CD4-positive, CD25-positive, alpha-beta regulatory T cell (primary cell): Measurements from ENCODE around the gene ABCD1. TPM values are rescaled to one million over a fixed set of nuclear protein-coding genes. Genes with fewer than 3 reads are reported as not detected.
A peak's percentile ranks its signal among the peaks of the same experiment; 100 is the strongest.
"Not testable (repeated sequence)": the region's sequence is repeated elsewhere in the genome, so short reads cannot be mapped to it uniquely, and the experiment has no call there.

Source experiments
- ATAC-seq, 2 donors: fragments of 150-1000 bp; cut with Tn5 transposase; one replicate each; pipeline ENCODE4 v1.10.0; 2021; ENCODE audit warnings: low read depth in 2 of 2, moderate number of reproducible peaks in 2 of 2, moderate library complexity in 1 of 2
- DNase-seq, 3 donors: peaks; one replicate each; pipeline versions ENCODE4 v3.0.0 to v3.0.0-alpha.2; 2012 to 2022; ENCODE audit warnings: mixed read lengths in 1 of 3
- H3K27ac ChIP-seq: one replicate; pipeline ENCODE4 v1.7.0; 2013; ENCODE audit warnings: mild to moderate bottlenecking, low read length; ENCODE audit not compliant: insufficient read depth, poor library complexity, severe bottlenecking
- H3K27me3 ChIP-seq: one replicate; pipeline ENCODE4 v1.7.0; 2013; ENCODE audit warnings: low read length; ENCODE audit not compliant: control insufficient read depth, insufficient read depth
- H3K36me3 ChIP-seq: one replicate; pipeline ENCODE4 v1.7.0; 2013; ENCODE audit warnings: mild to moderate bottlenecking, low read length, moderate library complexity; ENCODE audit not compliant: control insufficient read depth, insufficient read depth
- H3K4me1 ChIP-seq: 2 replicates; pipeline ENCODE4 v1.7.0; 2013; ENCODE audit warnings: mild to moderate bottlenecking, low read length; ENCODE audit not compliant: insufficient read depth, control insufficient read depth, poor library complexity, severe bottlenecking
- H3K4me3 ChIP-seq: one replicate; pipeline ENCODE4 v1.7.0; 2013; ENCODE audit warnings: low read depth, mild to moderate bottlenecking, low read length, moderate library complexity
- H3K9me3 ChIP-seq, 2 experiments: 1 replicate in 1 of 2; 2 replicates in 1 of 2; pipeline ENCODE4 v1.7.0; 2013; ENCODE audit warnings: low read length in 2 of 2, mild to moderate bottlenecking in 1 of 2, moderate library complexity in 1 of 2; ENCODE audit not compliant: control insufficient read depth in 2 of 2
- H3K27ac Mint-ChIP-seq, 3 donors: one replicate each; pipeline ENCODE4 v1.8.0; 2020 to 2022; ENCODE audit warnings: mild to moderate bottlenecking in 3 of 3, mixed read lengths in 3 of 3, moderate library complexity in 2 of 3
- H3K27me3 Mint-ChIP-seq: one replicate; pipeline ENCODE4 v1.8.0; 2022; ENCODE audit warnings: mild to moderate bottlenecking, mixed read lengths
- H3K36me3 Mint-ChIP-seq: one replicate; pipeline ENCODE4 v1.8.0; 2020; ENCODE audit warnings: mixed read lengths
- H3K4me1 Mint-ChIP-seq, 4 donors: one replicate each; pipeline ENCODE4 v1.8.0; 2020 to 2022; ENCODE audit warnings: mixed read lengths in 4 of 4, mild to moderate bottlenecking in 1 of 4
- H3K4me3 Mint-ChIP-seq, 4 donors: one replicate each; pipeline ENCODE4 v1.8.0; 2020 to 2022; ENCODE audit warnings: mild to moderate bottlenecking in 4 of 4, mixed read lengths in 4 of 4, moderate library complexity in 3 of 4
- H3K9me3 Mint-ChIP-seq, 7 donors: one replicate each; pipeline ENCODE4 v1.8.0; 2020 to 2022; ENCODE audit warnings: mixed read lengths in 7 of 7, mild to moderate bottlenecking in 3 of 7, moderate library complexity in 2 of 7
- polyA plus RNA-seq, 4 donors: library from polyadenylated mRNA; unstranded; fragments of 300-500 nt; fragmentation: Illumina TruSeq; gene quantifications; one replicate each; pipeline ENCODE4 v1.2.3, GENCODE V29; 2021
- total RNA-seq: library from RNA; stranded (reverse); gene quantifications from one replicate; pipeline ENCODE4 v1.2.3, GENCODE V29; 2022

Gene ABCD1
- total and polyA plus RNA-seq, 5 donors from 2014 or later = 1.1 to 7.5 (median 1.7) TPM

DNA sequence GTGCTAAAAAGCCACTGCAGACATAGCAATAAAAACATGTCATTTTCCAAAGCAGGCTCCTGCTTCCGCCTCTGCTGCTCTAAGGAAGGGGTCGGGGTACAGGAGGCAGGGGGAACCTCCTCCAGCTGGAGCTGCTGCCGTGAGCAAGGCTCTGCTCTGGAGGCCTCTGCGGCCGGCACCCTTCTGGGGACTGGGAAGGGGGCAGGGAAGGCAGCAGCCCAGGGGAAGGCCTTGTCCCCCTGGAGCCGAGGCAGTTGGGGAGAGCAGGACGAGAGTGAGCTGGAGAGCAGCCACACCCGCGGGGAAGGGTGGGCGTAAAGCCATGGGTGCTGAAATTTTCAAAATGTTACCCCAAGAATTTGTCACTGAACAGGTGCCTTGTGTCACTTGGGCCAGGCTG is 28.1 kb upstream of the ABCD1 start:
- H3K36me3 Mint-ChIP-seq, H3K27me3 ChIP-seq, H3K27ac Mint-ChIP-seq, DNase-seq, H3K4me1 Mint-ChIP-seq, H3K4me3 ChIP-seq, H3K9me3 Mint-ChIP-seq, H3K4me3 Mint-ChIP-seq, H3K27ac ChIP-seq, ATAC-seq, H3K27me3 Mint-ChIP-seq, H3K36me3 ChIP-seq, H3K9me3 ChIP-seq, H3K4me1 ChIP-seq: not testable (repeated sequence)

DNA sequence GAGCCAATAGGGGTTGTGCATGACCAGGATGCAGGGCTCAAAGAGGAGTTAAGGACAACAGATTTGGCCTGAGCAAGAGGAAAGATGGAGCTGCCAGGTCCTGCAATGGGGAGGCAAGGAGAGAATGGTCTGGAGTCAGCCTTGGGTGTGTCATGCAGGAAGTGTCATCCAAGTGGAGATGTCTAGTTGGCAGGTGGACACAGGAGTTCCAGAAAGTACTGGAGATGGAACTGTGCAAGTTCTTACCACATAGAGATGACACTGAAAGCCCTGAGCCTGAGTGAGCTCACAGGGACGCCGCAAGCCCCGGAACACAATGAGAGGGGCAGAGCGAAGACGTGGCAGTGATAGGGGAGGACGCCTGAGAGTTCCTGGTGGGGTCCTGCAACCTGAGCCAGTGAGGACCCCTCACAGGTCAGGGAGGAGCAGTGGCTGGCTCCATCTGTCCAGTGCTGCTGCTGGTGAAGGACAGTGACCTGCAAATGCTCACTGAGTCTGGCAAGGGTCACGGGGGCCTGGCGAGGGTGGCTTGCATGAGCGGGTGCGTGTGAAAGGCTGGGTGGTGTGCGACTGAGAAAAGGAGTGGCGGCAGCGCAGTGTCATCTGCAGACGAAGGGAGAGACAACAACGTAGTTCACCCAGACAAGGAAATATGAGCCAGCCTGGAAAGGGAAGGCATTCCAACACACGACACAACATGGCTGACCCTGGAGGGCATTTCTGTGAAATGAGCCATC is 27.5 kb upstream of the ABCD1 start:
- not testable (repeated sequence) for ATAC-seq, H3K9me3 Mint-ChIP-seq, H3K27ac Mint-ChIP-seq, H3K9me3 ChIP-seq, H3K4me3 ChIP-seq, DNase-seq, H3K36me3 Mint-ChIP-seq, H3K4me3 Mint-ChIP-seq, H3K27ac ChIP-seq, H3K27me3 ChIP-seq, H3K36me3 ChIP-seq, H3K27me3 Mint-ChIP-seq, H3K4me1 ChIP-seq, H3K4me1 Mint-ChIP-seq

DNA sequence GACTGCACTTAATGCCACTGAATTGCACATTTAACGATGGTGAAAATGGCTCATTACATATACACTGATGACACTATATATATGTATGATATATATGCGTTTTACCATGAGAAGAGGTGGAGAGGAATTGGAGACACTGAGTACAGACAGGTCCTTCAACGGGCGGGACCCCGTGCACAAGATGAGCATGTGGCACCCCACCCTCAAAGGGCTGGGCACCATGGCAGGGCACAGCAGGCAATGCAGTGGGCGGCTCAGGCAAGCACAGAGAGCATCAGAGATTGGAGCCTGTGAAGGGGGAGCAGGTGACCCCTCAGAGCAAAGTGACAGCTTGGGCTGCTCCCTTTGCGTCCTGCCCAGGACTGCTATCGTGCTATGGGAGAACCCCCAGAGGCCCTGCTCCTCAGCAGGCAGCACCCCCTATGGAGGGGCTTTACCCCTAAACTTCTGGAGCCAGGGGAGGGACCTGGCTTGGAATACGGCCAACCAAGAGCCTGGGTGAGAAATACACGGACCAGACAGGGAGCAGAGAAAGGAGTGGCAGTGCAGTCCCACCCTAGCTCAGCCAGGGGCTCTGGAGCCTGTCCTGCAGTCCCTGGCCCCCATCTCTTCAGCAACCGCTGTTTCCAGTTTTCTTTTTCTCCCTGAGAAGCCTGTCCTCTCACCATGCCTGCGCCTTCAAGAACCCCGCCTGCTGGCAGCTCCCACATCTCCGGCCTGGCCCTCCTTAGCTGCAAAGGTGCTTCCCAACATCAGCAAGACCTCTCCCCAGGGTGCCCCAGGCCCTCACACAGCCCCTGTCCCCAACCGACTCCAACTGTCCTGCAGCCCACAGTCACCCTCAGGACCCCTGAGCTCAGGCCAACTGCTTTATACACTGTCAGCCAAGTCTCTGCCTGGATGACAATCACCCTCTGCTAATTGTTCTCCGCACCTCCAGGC is 26.5 kb upstream of the ABCD1 start:
- H3K4me1 Mint-ChIP-seq = peaks cover 0 to 2% (median under 1%) of the 10 kb centered on the region in 4 donors

DNA sequence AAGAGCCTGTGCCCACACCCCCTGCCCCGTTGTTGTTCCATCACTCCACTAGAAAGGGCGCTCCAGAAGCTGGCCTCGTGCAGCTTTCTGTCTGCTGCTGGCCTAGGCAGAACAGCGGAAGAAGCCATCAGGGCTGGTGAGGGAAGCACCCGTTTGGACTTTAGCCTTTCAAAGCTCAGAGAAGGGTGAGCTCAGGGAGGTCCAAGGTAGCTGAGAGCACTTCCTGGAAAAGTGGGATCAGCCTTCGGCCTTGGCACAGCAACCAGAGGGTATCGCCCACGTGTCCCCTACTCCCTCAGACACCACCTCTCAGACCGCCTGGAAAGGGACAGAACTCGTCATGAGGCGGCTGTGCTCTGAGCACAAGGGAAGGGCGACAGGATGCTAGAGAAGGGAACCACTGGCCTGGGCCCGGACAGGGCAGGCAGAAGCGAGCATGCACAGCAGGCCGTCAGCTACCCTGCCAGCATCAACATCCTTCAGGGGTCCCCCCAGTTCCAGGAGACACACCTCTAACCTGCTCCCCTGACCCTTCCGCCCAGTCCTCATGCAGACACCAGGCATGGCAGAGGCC is 25.4 kb upstream of the ABCD1 start:
- not testable (repeated sequence) for H3K27me3 Mint-ChIP-seq, H3K4me3 Mint-ChIP-seq, ATAC-seq

More for the DNA sequence above, 26.5 kb upstream of the ABCD1 start:
- no peaks in the 10 kb centered on the region for H3K27me3 ChIP-seq
- no peak for DNase-seq
- H3K36me3 Mint-ChIP-seq = peaks cover 9% of the 10 kb centered on the region
- peaks cover 6% of the 10 kb centered on the region for H3K36me3 ChIP-seq
- no peak for ATAC-seq
- no peak overlapping the region for H3K27ac ChIP-seq
- H3K4me3 ChIP-seq = no peak overlapping the region
- H3K27me3 Mint-ChIP-seq = no peaks in the 10 kb centered on the region
- no peak overlapping the region for H3K4me3 Mint-ChIP-seq
- no peaks in the 10 kb centered on the region for H3K9me3 Mint-ChIP-seq
- no peaks in the 10 kb centered on the region for H3K9me3 ChIP-seq
- peak overlapping the region in 1 of 3 donors; percentile 56 for H3K27ac Mint-ChIP-seq
- no peaks in the 10 kb centered on the region for H3K4me1 ChIP-seq

DNA sequence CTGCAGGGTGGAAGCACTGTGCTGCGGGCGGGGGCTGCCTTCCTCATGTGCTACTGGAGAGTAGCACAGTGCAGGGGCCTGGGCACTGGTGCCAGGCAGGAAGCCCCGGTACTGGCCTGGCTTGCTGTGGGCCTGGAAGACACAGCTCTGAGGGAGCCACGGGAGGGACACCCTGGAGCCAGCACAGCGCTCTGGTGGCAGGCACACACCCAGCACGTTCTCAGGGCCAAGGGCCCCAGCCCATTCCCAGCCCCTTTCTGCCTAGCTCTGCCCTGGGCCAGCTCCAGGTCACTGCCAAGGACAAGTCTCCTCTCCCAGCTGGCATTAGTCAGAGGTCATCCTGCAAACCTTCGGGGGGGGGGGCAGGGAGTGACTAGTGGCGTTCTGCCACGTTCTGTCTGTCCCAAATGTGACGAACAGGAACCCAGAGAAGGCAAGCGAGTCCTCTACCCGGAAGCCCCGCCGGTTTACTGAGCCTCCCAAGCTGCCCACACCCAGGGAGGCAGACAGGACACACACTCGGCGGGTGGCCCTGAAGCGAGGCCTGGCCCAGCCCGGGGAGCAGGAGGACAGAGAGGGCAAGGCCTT is 24.8 kb upstream of the ABCD1 start:
- H3K36me3 ChIP-seq = peaks cover 12% of the 10 kb centered on the region
- H3K27me3 ChIP-seq, H3K4me3 ChIP-seq, DNase-seq, H3K9me3 Mint-ChIP-seq, H3K27me3 Mint-ChIP-seq, H3K27ac Mint-ChIP-seq, H3K36me3 Mint-ChIP-seq, H3K4me1 Mint-ChIP-seq, H3K4me1 ChIP-seq, H3K9me3 ChIP-seq, H3K27ac ChIP-seq, ATAC-seq, H3K4me3 Mint-ChIP-seq: not testable (repeated sequence)

More for the DNA sequence above, 25.4 kb upstream of the ABCD1 start:
- not testable (repeated sequence) for H3K4me3 ChIP-seq, H3K36me3 Mint-ChIP-seq, DNase-seq, H3K4me1 Mint-ChIP-seq, H3K9me3 Mint-ChIP-seq, H3K27me3 ChIP-seq, H3K27ac ChIP-seq, H3K4me1 ChIP-seq, H3K27ac Mint-ChIP-seq, H3K36me3 ChIP-seq, H3K9me3 ChIP-seq

DNA sequence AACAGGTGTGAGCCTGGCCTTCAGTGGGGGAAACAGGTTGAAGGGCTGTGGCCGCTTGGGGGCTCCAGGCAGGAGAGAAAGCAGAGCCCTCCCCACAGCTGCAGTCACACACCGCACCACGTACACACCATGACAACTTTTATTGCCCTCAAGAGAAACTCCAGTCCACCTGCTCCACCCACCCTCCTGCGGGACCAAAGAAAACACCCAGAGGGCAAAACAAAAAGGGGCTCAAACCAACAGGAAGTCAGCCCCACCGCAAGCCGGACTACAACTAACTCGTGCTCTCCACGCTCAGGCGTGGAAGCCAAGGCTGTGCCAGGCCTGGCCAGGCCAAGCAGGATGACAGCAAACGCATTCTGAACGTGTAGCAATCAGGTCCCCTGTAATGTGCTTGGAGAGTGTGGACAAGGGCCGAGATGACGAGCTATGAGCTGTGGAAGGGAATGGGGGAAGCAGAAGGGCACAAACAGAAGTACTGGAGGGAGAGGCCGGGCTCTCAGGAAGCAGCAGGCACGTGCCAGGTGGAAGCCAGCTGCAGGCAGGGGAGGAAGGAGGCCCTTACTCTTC is 24.2 kb upstream of the ABCD1 start:
- Mint-ChIP-seq H3K4me3 (no peak overlapping the region), H3K9me3 (no peaks in the 10 kb centered on the region), H3K4me1 (peaks cover 0 to 4% (median 2%) of the 10 kb centered on the region in 4 donors), H3K27me3 (no peaks in the 10 kb centered on the region), H3K36me3 (peaks cover 9% of the 10 kb centered on the region), H3K27ac (no peak overlapping the region)
- Histone ChIP-seq H3K9me3 (no peaks in the 10 kb centered on the region), H3K4me3 (no peak overlapping the region), H3K4me1 (no peaks in the 10 kb centered on the region), H3K27ac (no peak overlapping the region), H3K27me3 (no peaks in the 10 kb centered on the region), H3K36me3 (peaks cover 12% of the 10 kb centered on the region)
- no peak for ATAC-seq
- no peak for DNase-seq

DNA sequence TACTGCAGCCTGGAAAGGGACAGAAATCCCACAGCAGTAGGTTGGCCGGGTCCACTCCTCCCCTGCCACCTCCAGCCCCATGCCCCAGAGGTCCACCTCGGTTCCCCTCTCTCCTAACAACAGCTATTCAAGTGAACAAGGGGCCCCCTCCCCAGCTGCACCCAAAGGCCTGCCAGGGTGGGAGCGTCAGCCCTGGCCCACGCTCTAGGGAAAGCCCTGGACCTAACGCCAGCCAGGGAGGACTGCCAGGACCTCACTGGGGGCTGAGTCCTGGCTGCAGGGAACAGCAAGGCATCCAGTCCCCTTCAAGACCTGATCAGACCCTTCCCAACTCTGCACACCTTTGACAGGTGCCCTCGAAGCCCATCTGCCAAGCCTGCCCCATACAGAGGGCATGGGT is 23.7 kb upstream of the ABCD1 start:
- Histone ChIP-seq H3K4me3 (no peak overlapping the region), H3K4me1 (no peaks in the 10 kb centered on the region), H3K27ac (no peak overlapping the region), H3K36me3 (peaks cover 12% of the 10 kb centered on the region), H3K9me3 (no peaks in the 10 kb centered on the region), H3K27me3 (no peaks in the 10 kb centered on the region)
- DNase-seq (no peak), ATAC-seq (no peak)
- H3K4me3 Mint-ChIP-seq = no peak overlapping the region
- no peaks in the 10 kb centered on the region for H3K9me3 Mint-ChIP-seq
- H3K27me3 Mint-ChIP-seq = no peaks in the 10 kb centered on the region
- no peak overlapping the region for H3K27ac Mint-ChIP-seq
- peaks cover 0 to 4% (median under 1%) of the 10 kb centered on the region in 4 donors for H3K4me1 Mint-ChIP-seq
- H3K36me3 Mint-ChIP-seq = peaks cover 9% of the 10 kb centered on the region
